ENCODE results near the gene MRPL37. TPM values are rescaled to one million over a fixed set of nuclear protein-coding genes. Genes with fewer than 3 reads are reported as not detected.
"Not testable (repeated sequence)": the region's sequence is repeated elsewhere in the genome, so short reads cannot be mapped to it uniquely, and the experiment has no call there.

The MRPL37 gene
- total RNA-seq, 1 donor from 2014 or later, result 81.2 TPM

GRCh38 chr1:54233196-54233595, 33.2 kb downstream of the MRPL37 start:
- ATAC-seq; DNase-seq; intact Hi-C loops (cut with micrococcal nuclease): not testable (repeated sequence)

- intact Hi-C loops (cut with micrococcal nuclease), result no loop called here
- DNase-seq (no peak), ATAC-seq (no peak)
Measured at GRCh38 chr1:54234284-54234683, 34.3 kb downstream of the MRPL37 start.

- intact Hi-C loops (cut with micrococcal nuclease), result no loop called here
- DNase-seq (no peak), ATAC-seq (no peak)
Measured at GRCh38 chr1:54237586-54237985, 37.6 kb downstream of the MRPL37 start.

GRCh38 chr1:54238353-54239034, 38.5 kb downstream of the MRPL37 start:
- ATAC-seq (no peak), DNase-seq (no peak)
- intact Hi-C loops (cut with micrococcal nuclease), result no loop called here

GRCh38 chr1:54239035-54239383, 39.0 kb downstream of the MRPL37 start:
- intact Hi-C loops (cut with micrococcal nuclease), result no loop called here
- ATAC-seq (no peak), DNase-seq (no peak)

GRCh38 chr1:54239631-54240031, 39.7 kb downstream of the MRPL37 start:
- DNase-seq (no peak), ATAC-seq (peak; percentile 25)
- intact Hi-C loops (cut with micrococcal nuclease), result no loop called here

- intact Hi-C loops (cut with micrococcal nuclease), result no loop called here
- no peak for ATAC-seq
- DNase-seq, result no peak
Measured at GRCh38 chr1:54240741-54241335, 40.9 kb downstream of the MRPL37 start.

- ATAC-seq (no peak), DNase-seq (no peak)
- intact Hi-C loops (cut with micrococcal nuclease), result no loop called here
Measured at GRCh38 chr1:54241364-54241763, 41.4 kb downstream of the MRPL37 start.

GRCh38 chr1:54243022-54243421, 43.1 kb downstream of the MRPL37 start:
- DNase-seq (no peak), ATAC-seq (no peak)
- intact Hi-C loops (cut with micrococcal nuclease), result no loop called here

GRCh38 chr1:54244655-54245054, 44.7 kb downstream of the MRPL37 start:
- no peak for ATAC-seq
- intact Hi-C loops (cut with micrococcal nuclease), result no loop called here
- DNase-seq, result no peak

GRCh38 chr1:54245501-54245900, 45.5 kb downstream of the MRPL37 start:
- no peak for DNase-seq
- ATAC-seq, result peak; percentile 44
- intact Hi-C loops (cut with micrococcal nuclease), result no loop called here

GRCh38 chr1:54246116-54246721, 46.3 kb downstream of the MRPL37 start:
- intact Hi-C loops (cut with micrococcal nuclease), result no loop called here
- peak; percentile 84 for ATAC-seq
- peak; percentile 59 for DNase-seq

- ATAC-seq (no peak), DNase-seq (no peak)
- intact Hi-C loops (cut with micrococcal nuclease), result no loop called here
Measured at GRCh38 chr1:54247863-54248515, 48.0 kb downstream of the MRPL37 start.

- DNase-seq (no peak), ATAC-seq (no peak)
- intact Hi-C loops (cut with micrococcal nuclease), result no loop called here
Measured at GRCh38 chr1:54248966-54249365, 49.0 kb downstream of the MRPL37 start.

GRCh38 chr1:54249819-54250435, 50.0 kb downstream of the MRPL37 start:
- peak; percentile 49 for ATAC-seq
- no peak for DNase-seq
- intact Hi-C loops (cut with micrococcal nuclease), result no loop called here

- intact Hi-C loops (cut with micrococcal nuclease), result no loop called here
- ATAC-seq, result no peak
- no peak for DNase-seq
Measured at GRCh38 chr1:54250670-54251069, 50.7 kb downstream of the MRPL37 start.

- intact Hi-C loops (cut with micrococcal nuclease), result no loop called here
- ATAC-seq (no peak), DNase-seq (no peak)
Measured at GRCh38 chr1:54252371-54252936, 52.5 kb downstream of the MRPL37 start.

GRCh38 chr1:54253480-54253879, 53.5 kb downstream of the MRPL37 start:
- intact Hi-C loops (cut with micrococcal nuclease), result no loop called here
- DNase-seq (no peak), ATAC-seq (peak; percentile 49)

GRCh38 chr1:54254055-54254454, 54.1 kb downstream of the MRPL37 start:
- DNase-seq (peak; percentile 44), ATAC-seq (no peak)
- intact Hi-C loops (cut with micrococcal nuclease), result no loop called here

All from left ventricle myocardium superior (tissue), 1 donor.